Activated T-cell treated with anti-CD3 and anti-CD28 coated beads, Interleukin-2, amount 50 U/mL, for 72 hours (primary cell): ENCODE measurements around the gene IL1RL1. TPM values are rescaled to one million over a fixed set of nuclear protein-coding genes. Genes with fewer than 3 reads are reported as not detected.

Experiments
- ATAC-seq, 2 donors: fragments of 150-1000 bp; cut with Tn5 transposase; replicated peaks in 1 of 2; 2 replicates each; pipeline ENCODE4 v1.10.0; 2021; ENCODE audit warnings: moderate library complexity in 2 of 2, mild to moderate bottlenecking in 1 of 2
- DNase-seq, 2 donors: peaks; one replicate each; pipeline ENCODE4 v3.0.0; 2021 to 2022; ENCODE audit warnings: mixed read lengths in 1 of 2
- H3K27ac Mint-ChIP-seq: one replicate; pipeline ENCODE4 v1.8.0; 2022; ENCODE audit warnings: mild to moderate bottlenecking, moderate library complexity, mixed read lengths
- H3K27me3 Mint-ChIP-seq: one replicate; pipeline ENCODE4 v1.8.0; 2022; ENCODE audit warnings: low read depth, mixed read lengths
- H3K36me3 Mint-ChIP-seq, 2 donors: one replicate each; pipeline ENCODE4 v1.8.0; 2022; ENCODE audit warnings: mixed read lengths in 2 of 2, mild to moderate bottlenecking in 1 of 2; ENCODE audit not compliant: insufficient read depth in 2 of 2
- H3K4me1 Mint-ChIP-seq: one replicate; pipeline ENCODE4 v1.8.0; 2022; ENCODE audit warnings: low read depth, mixed read lengths
- H3K4me3 Mint-ChIP-seq, 2 donors: one replicate each; pipeline ENCODE4 v1.8.0; 2022; ENCODE audit warnings: mild to moderate bottlenecking in 2 of 2, mixed read lengths in 2 of 2, moderate library complexity in 2 of 2
- H3K9me3 Mint-ChIP-seq, 2 donors: one replicate each; pipeline ENCODE4 v1.8.0; 2022; ENCODE audit warnings: mixed read lengths in 2 of 2
- total RNA-seq, 2 donors: library from RNA; stranded (reverse); gene quantifications; one replicate each; pipeline ENCODE4 v1.2.3, GENCODE V29; 2022

Gene IL1RL1
- 1 to 10 TPM; 1.6 to 2.2 TPM for total RNA-seq

DNA sequence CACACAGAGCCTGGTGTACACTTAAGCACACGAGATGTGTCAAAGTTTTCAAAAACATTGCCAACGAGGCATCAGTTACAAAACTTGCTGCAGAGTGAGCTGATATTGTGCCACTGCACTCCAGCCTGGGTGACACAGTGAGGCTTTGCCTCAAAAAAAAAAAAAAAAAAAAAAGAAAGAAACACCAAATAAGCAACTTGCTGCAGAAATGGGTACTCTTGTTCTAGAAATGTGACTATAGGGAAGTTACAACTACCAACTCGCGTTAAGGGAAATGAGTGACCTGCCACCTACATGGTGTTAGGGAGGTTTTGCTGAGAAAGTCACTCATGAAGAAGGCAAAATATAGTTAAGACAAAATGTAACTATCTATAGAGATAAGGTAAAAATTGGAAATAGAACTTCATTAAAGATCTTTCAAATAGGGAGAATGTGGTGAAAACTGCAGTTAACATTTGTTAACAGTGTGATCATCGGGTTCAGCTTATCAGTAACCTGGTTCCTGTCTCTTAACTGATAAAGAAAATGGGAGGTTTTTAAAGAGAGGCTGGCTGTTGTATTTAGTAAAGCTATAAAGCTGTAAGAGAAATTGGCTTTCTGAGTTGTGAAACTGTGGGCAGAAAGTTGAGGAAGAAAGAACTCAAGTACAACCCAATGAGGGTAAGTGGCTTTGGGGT lies at the start of gene IL1RL1:
Gene IL1RL1, plus strand, starts transcription at position 600 of the 677 bp plus-strand sequence. CDS start 26,702 bp downstream, outside the sequence.
- H3K27me3 Mint-ChIP-seq, result no peaks in the 10 kb centered on the region
- H3K4me3 Mint-ChIP-seq, result no peak within 1 kb of the TSS
- H3K36me3 Mint-ChIP-seq, result peaks cover 0 to under 1% of the 10 kb centered on the region in 2 donors
- no peak within 1 kb of the TSS for H3K27ac Mint-ChIP-seq
- ATAC-seq (peak in 1 of 2 donors; percentile 37), DNase-seq (no peak)
- H3K4me1 Mint-ChIP-seq, result peaks cover 12% of the 10 kb centered on the region
- H3K9me3 Mint-ChIP-seq, result no peaks in the 10 kb centered on the region

DNA sequence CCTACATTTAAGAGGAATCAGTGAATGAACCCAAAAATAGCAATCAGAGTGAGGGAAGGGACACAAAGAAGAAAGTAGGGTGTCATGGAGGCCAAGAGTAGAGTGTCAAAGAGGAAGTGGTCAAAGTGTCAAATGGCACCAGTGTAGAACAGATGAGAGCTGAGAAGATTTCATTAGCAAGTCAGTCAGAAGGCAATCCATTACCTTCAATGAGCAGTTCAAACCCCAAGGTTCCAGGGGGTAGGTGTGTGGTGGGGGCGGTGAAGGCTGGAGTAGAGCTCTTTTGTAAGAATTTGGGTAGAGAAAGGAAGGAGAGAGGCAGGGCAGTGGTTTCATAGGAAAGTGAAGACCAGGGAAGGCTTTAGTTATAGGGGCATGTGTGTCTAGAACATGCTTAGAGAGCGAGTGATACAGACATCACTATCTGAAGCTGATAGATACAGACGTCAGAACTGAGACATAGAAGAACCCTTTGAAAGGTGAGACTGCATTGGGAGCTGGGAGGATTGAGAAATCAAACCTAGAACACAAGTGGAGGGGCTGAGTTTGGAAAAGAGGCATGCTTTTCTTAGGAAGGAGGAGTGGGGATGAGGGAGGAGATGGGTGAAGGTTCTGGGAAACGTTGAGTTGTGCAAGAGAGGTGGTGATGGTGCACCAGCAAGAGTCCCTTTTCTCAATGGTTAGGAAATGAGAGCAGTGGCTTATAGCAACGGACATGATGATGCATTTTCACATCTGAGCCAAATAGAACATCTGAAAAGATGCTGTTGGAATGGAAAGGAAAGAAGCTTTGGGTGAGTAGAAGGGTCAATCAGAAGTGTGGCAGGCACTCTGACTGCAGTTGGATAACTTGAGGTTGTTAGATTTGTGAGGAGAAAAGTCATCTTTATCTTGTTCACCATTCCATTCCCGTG lies 48.9 kb upstream of the IL1RL1 start:
- H3K4me1 Mint-ChIP-seq, result peaks cover 30% of the 10 kb centered on the region
- peaks cover 3 to 7% of the 10 kb centered on the region in 2 donors for H3K36me3 Mint-ChIP-seq
- H3K27ac Mint-ChIP-seq, result no peak overlapping the region
- ATAC-seq (no peak), DNase-seq (no peak)
- peaks cover 2 to 3% of the 10 kb centered on the region in 2 donors for H3K9me3 Mint-ChIP-seq
- no peaks in the 10 kb centered on the region for H3K27me3 Mint-ChIP-seq
- H3K4me3 Mint-ChIP-seq, result no peak overlapping the region

DNA sequence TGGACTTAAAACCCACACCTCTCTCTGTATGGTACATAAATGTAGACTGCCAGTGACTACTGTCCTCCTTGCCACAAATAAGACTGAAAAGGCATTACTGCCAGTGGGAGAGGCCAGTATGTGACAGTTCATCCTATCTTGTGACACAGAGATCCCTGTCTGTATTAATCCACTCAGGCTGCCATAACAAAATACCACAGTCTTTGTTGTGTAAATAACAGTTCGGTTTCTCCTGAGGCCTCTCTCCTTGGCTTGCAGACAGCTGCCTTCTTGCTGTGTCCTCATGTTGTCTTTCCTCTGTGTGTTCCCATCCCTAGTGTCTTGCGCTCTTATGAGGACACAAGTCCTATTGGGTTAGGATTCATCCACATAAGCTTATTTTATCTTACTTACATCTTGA lies 46.4 kb upstream of the IL1RL1 start:
- peaks cover under 1% of the 10 kb centered on the region for H3K27me3 Mint-ChIP-seq
- H3K27ac Mint-ChIP-seq, result no peak overlapping the region
- no peak for ATAC-seq
- no peak for DNase-seq
- H3K4me3 Mint-ChIP-seq, result no peak overlapping the region
- peaks cover 7% of the 10 kb centered on the region for H3K4me1 Mint-ChIP-seq
- H3K9me3 Mint-ChIP-seq, result no peaks in the 10 kb centered on the region
- H3K36me3 Mint-ChIP-seq, result peaks cover 0 to 2% of the 10 kb centered on the region in 2 donors

DNA sequence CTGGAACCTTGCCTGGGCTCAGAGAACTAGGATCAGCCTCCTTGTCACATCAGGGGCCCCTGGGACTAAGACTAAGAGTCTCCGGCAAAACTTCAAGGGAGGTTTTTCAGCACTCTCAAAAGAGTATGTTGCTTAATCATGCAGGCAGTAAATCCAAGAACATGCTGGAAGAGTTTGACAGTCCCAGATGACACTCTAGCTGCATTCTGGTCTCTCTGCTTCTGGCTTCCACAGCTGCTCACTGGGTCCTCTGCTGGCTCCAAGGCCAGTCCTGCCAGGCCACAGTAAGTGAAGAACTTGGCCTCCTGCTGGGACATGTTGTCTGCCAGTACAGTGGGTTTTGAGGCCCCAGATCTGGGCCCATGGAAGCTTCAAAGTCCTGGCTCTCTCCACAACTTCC lies 45.2 kb upstream of the IL1RL1 start:
- Mint-ChIP-seq H3K27ac (no peak overlapping the region), H3K4me3 (no peak overlapping the region), H3K36me3 (peaks cover 5 to 6% of the 10 kb centered on the region in 2 donors), H3K27me3 (peaks cover 9% of the 10 kb centered on the region), H3K4me1 (peaks cover 8% of the 10 kb centered on the region), H3K9me3 (peaks cover 3 to 4% of the 10 kb centered on the region in 2 donors)
- ATAC-seq (no peak), DNase-seq (no peak)

DNA sequence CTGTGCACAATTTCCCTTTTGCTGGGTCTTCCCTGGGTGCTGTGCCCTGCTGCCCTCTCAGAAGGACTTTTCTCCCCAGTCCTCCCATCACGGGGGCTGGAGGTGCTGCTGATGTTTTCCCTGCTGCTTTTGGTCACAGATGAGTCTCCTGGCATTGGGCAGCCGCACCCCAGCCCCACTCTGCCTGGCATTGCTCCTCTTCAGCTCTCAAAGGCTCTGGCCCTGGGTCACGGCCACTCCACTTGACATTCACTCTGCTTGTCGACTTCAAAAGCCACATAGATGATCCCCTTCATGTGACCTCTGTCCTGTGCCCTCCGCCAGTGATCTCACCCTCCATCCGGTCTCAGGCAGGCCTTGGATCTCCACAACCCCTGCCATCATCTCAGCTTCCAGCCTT lies 43.6 kb upstream of the IL1RL1 start:
- H3K4me3 Mint-ChIP-seq, result no peak overlapping the region
- ATAC-seq (no peak), DNase-seq (no peak)
- peaks cover 9% of the 10 kb centered on the region for H3K27me3 Mint-ChIP-seq
- peaks cover 18% of the 10 kb centered on the region for H3K4me1 Mint-ChIP-seq
- H3K27ac Mint-ChIP-seq, result no peak overlapping the region
- H3K36me3 Mint-ChIP-seq, result peaks cover 5% of the 10 kb centered on the region in 2 donors
- H3K9me3 Mint-ChIP-seq, result peaks cover 3 to 4% of the 10 kb centered on the region in 2 donors

DNA sequence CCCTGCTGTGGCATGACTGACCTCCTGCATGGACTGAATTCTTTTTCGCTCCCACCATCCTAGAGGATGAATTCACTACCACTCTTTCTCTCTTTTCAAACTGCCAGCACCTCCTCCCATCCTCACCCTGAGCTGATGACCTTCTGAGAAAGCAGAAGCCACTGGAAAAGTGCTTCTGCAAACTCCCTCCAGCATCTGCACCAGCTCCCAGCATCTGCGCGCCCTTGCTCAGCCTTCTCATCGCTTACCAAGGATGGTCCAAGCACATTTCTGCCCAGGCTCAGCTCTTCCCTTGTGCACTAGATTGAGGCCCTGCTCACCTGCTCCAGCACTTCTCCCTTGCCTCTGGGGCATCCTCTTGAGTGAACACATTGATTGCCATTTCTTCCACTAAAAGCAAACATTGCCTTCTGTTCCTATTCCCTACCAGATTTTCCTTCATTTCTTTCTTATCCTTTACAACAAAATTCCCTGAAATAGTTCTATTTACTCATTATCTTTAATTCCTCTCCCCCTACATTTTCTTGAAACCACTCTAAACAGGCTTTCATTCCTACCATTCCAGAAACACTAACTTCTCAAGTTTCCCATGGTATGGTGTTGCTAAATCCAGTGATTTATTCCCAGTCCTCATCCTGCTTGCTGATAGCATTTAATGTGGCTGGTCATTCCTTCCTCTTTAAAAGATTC lies 42.7 kb upstream of the IL1RL1 start:
- peaks cover 3 to 4% of the 10 kb centered on the region in 2 donors for H3K9me3 Mint-ChIP-seq
- peaks cover 14% of the 10 kb centered on the region for H3K4me1 Mint-ChIP-seq
- DNase-seq, result no peak
- H3K4me3 Mint-ChIP-seq, result no peak overlapping the region
- peak overlapping the region; percentile 43 for H3K27ac Mint-ChIP-seq
- peaks cover 9% of the 10 kb centered on the region for H3K27me3 Mint-ChIP-seq
- ATAC-seq, result no peak
- H3K36me3 Mint-ChIP-seq, result peaks cover 5% of the 10 kb centered on the region in 2 donors

DNA sequence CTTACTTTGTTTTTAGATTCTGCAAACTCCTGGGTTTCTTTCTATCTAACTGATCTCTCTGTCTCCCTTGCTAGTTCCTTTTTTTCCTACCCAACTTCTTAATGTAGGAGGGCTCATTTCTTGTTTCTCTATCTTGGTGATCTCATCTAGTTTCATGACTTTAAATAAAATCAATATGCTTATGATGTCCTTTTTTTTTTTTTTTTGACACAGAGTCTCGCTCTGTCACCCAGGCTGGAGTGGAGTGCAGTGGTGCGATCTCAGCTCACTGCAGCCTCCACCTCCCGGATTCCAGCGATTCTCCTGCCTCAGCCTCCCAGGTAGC lies 42.2 kb upstream of the IL1RL1 start:
- no peak for DNase-seq
- peaks cover 3 to 4% of the 10 kb centered on the region in 2 donors for H3K9me3 Mint-ChIP-seq
- peaks cover 5% of the 10 kb centered on the region in 2 donors for H3K36me3 Mint-ChIP-seq
- H3K4me3 Mint-ChIP-seq, result no peak overlapping the region
- H3K27me3 Mint-ChIP-seq, result peaks cover 9% of the 10 kb centered on the region
- no peak for ATAC-seq
- H3K27ac Mint-ChIP-seq, result peak overlapping the region; percentile 43
- peaks cover 12% of the 10 kb centered on the region for H3K4me1 Mint-ChIP-seq

DNA sequence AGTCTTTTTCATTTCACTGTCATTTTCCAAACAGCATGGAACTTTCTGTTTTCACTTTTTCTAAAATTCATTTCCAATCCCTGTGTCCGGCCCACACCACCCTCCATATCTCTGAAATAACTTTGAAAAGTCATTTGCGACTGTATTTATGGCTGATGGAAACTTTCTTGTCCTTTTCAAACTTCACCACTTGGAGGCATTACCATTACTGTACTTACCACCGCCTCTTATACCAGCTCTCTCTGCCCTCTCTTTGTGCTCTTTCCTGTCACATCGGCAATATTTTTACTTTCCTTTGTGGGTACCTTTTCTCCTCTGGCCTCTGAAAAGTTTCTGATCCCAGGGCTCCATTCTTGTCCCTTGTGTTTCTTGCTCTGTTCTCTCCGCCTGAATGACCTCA lies 39.5 kb upstream of the IL1RL1 start:
- Mint-ChIP-seq H3K27ac (no peak overlapping the region), H3K9me3 (peaks cover 4 to 6% of the 10 kb centered on the region in 2 donors), H3K4me3 (peak overlapping the region; percentile 31 to 72), H3K27me3 (peaks cover 9% of the 10 kb centered on the region), H3K4me1 (peaks cover 20% of the 10 kb centered on the region), H3K36me3 (peaks cover 9 to 13% of the 10 kb centered on the region in 2 donors)
- DNase-seq (no peak), ATAC-seq (peak; percentile 79 to 85)

DNA sequence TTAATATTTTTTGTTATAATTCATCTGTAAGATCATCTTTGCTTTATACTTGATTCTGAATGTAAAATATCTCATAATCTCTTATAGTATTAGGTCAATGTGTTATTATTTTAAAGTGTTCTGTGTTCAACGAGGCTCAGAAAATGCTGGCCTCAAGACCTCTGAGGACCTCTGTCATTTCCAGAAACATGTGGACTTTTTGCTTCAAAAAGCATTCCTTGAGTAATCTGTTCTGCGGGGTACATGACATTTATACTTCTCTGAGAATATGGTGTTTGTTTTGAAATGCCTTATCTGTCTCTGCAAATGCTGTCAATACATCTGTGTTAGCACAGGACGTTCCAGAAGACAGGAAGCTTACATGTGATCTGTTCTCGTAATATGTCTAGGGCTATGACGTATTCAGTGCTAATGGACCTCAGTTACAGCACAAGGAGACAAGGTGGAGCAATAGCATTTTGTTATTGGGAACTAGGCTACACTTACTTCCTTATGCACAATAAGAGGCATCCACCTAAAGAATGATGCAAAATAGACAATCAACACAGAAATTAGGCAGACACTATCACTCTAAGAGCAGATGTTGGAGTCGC lies 37.6 kb upstream of the IL1RL1 start:
- Mint-ChIP-seq H3K4me1 (peaks cover 38% of the 10 kb centered on the region), H3K27ac (no peak overlapping the region), H3K36me3 (peaks cover 9 to 15% of the 10 kb centered on the region in 2 donors), H3K4me3 (no peak overlapping the region), H3K9me3 (peaks cover 4 to 6% of the 10 kb centered on the region in 2 donors), H3K27me3 (peaks cover 16% of the 10 kb centered on the region)
- DNase-seq (no peak), ATAC-seq (no peak)

DNA sequence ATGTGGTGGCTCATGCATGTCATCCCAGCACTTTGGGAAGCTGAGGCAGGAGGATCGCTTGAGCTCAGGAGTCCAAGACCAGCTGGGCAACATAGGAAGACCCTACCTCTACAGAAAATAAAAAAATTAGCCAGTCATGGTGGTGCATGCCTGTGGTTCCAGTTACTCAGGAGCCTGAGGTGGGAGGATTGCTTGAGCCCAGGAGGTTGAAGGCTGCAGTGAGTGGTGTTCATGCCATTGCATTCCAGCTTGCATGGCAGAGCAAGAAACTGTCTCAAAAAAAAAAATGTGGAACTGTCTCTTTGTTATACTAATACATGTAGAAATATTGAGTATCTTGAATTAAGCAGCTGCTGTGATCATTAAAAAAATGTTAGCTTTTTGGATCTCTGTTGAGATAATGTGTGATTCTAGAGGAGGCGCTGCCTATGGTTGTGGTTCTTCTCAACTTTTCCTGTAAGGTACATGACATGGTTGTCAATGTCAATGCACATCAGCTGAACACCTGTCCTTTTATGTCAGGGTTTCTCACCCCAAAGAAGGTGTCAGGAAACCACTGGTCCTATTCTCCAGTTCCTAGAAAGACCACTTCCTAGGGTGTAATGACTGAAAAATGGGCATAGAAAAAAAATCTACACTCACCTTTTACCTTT lies 34.7 kb upstream of the IL1RL1 start:
- no peak overlapping the region for H3K27ac Mint-ChIP-seq
- peaks cover 6% of the 10 kb centered on the region for H3K27me3 Mint-ChIP-seq
- DNase-seq (no peak), ATAC-seq (peak; percentile 73 to 81)
- H3K4me1 Mint-ChIP-seq, result peaks cover 39% of the 10 kb centered on the region
- peaks cover 4 to 10% of the 10 kb centered on the region in 2 donors for H3K36me3 Mint-ChIP-seq
- H3K9me3 Mint-ChIP-seq, result peaks cover 0 to 4% of the 10 kb centered on the region in 2 donors
- H3K4me3 Mint-ChIP-seq, result peak overlapping the region in 1 of 2 donors; percentile 24

DNA sequence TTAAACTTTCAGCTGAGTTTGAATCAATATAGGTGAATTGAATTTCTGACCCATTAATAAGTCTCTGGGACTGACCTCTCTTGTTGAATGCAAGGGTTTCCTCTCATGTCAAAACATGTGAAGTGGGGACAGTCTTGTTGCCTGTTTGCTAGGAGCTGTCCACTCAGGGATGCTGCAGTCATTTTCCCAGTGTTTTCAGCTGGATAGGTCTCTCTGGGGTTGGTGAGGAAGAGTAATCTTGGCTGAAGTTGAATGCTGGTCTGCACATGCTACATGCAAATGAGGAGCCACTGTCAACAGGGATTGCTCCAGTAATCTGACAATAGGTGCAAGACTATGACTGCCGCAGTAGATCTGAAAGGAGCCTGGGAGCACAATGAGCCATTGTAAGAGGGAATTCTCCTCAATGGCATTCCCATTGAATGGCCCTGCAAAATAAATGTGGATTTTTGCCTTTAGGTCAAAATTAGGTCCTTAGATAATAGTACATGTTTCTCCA lies 34.1 kb upstream of the IL1RL1 start:
- ATAC-seq (peak in 1 of 2 donors; percentile 41), DNase-seq (no peak)
- Mint-ChIP-seq H3K4me1 (peaks cover 33% of the 10 kb centered on the region), H3K4me3 (peak overlapping the region in 1 of 2 donors; percentile 24), H3K36me3 (peaks cover 4 to 10% of the 10 kb centered on the region in 2 donors), H3K9me3 (peaks cover 0 to 4% of the 10 kb centered on the region in 2 donors), H3K27ac (no peak overlapping the region), H3K27me3 (peaks cover 6% of the 10 kb centered on the region)

DNA sequence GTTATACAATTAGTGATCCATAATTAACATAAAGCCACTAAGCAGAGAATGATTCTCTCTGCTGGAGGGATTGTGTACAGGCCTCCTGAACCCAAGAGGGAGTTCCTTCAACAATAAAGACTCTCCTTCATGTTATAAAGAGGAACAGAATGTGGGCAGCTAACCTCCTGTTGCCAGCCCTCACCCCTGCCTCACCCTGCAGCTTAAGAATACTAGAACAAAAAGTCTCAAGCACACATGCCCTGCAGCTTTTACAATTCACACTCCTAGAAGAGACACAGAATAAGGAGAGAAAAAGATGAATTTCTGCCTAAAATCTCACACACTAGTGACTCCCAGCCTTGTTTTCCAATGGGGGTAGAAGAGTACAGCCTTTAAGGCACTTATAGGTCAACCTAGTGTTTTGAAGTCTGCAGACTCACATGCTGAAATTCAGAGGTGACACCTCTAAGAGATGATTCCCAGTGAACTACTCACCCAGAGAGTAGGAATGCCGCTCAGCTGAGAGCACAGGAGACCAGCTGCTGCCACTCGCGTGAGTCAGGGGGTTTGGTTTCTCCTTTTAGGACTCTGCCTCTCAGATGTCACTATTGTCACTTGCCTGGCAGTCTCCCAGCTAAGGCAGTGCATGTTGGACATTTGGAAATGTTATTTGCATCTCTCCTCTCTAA lies 32.5 kb upstream of the IL1RL1 start:
- H3K27me3 Mint-ChIP-seq, result peaks cover 6% of the 10 kb centered on the region
- ATAC-seq (no peak), DNase-seq (no peak)
- peaks cover 4 to 10% of the 10 kb centered on the region in 2 donors for H3K36me3 Mint-ChIP-seq
- H3K4me1 Mint-ChIP-seq, result peaks cover 33% of the 10 kb centered on the region
- peaks cover 0 to 4% of the 10 kb centered on the region in 2 donors for H3K9me3 Mint-ChIP-seq
- H3K27ac Mint-ChIP-seq, result no peak overlapping the region
- no peak overlapping the region for H3K4me3 Mint-ChIP-seq
